C4-2B (cell line): ENCODE results near the gene GUCY1B1.
A peak's percentile ranks its signal among the peaks of the same experiment; 100 is the strongest.

ENCODE experiments used
- H3K27ac ChIP-seq: fragments of 450-650 bp; 2 replicates; pipeline ENCODE4 v1.5.1; 2017
- ZFX ChIP-seq: fragments of 450-650 bp; IDR thresholded peaks from 2 replicates; pipeline ENCODE4 v1.6.1; 2017
- TF ChIP-seq, protein P1 (sequence below): fragments of 450-650 bp; conservative IDR thresholded peaks from 2 replicates; pipeline ENCODE4 v1.5.1; 2017; ENCODE audit warnings: mild to moderate bottlenecking

The GUCY1B1 gene

DNA sequence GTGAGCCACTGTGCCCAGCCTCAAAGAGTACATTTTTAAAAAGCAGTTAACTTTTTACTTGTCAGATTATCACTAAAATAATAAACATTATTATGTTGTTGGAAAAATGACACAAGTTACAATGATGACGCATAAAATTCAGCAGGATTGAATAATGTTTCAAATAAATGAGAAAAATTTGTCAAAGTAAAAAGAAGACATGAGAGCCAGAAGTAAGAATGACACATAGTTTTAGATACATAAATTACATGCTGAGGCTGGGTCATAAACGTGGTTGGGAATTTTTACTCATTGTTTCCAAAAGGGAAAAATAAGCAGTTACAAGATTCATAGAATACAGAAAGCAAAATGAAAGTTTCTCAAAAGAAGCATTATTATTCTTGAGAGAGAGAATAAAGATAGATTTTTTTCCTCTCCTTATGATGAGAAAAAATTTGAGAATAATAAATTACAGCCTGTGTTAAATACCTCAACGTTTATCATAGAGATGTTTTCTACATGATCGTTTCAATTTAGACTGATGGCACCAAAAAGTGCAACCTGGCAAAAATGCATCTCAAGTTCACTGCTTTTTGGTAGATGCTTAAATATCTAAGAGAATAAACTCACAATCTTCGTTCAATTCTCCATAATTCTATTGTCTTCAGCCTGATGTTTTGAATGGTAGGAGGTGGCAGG lies 40.4 kb downstream of the GUCY1B1 start:
- no peak overlapping the region for H3K27ac ChIP-seq
- no peak for TF ChIP-seq ZFX
- TF ChIP-seq, protein P1, sequence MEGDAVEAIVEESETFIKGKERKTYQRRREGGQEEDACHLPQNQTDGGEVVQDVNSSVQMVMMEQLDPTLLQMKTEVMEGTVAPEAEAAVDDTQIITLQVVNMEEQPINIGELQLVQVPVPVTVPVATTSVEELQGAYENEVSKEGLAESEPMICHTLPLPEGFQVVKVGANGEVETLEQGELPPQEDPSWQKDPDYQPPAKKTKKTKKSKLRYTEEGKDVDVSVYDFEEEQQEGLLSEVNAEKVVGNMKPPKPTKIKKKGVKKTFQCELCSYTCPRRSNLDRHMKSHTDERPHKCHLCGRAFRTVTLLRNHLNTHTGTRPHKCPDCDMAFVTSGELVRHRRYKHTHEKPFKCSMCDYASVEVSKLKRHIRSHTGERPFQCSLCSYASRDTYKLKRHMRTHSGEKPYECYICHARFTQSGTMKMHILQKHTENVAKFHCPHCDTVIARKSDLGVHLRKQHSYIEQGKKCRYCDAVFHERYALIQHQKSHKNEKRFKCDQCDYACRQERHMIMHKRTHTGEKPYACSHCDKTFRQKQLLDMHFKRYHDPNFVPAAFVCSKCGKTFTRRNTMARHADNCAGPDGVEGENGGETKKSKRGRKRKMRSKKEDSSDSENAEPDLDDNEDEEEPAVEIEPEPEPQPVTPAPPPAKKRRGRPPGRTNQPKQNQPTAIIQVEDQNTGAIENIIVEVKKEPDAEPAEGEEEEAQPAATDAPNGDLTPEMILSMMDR = no peak

DNA sequence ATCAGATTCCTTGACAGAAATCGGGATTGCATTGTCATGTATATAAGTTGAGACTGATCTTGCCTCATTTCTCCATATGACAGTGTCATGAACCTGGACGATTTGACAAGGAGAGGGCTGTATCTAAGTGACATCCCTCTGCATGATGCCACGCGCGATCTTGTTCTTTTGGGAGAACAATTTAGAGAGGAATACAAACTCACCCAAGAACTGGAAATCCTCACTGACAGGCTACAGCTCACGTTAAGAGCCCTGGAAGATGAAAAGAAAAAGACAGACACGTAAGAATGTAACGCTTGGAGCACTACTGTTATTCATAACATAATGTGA lies 40.9 kb downstream of the GUCY1B1 start:
- H3K27ac ChIP-seq = no peak overlapping the region
- no peak for TF ChIP-seq ZFX
- TF ChIP-seq, protein P1 = no peak

DNA sequence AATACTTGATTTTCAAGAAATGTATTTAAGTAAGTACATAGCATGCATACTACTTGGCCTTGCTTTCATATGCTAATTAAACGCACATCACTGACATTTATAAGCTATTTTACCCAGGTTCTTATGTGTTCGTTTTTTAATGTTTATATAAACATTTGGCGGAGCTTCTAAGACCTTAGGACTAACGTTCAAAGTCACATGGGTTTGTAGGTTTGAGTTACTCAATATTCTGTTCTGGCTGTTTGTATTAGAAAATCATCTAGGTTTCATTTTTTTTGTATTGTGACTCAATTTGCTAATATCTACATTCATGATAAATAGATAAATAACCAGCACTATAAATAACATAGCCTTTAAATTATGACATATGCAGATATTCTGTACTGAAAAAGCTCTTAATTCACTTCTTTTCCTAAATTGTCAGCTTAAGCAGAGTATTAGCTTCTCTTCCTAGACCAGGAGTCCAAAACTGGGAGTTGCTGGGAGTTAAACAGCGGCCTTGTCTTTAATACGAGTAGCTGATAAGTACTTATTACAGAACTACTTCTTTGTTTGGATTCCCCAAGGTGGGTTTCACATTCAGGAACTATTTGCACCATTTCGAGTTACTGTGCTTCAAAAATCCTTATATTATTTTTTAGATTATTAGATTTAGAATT lies 42.0 kb downstream of the GUCY1B1 start:
- H3K27ac ChIP-seq = no peak overlapping the region
- TF ChIP-seq ZFX = no peak
- TF ChIP-seq, protein P1 = no peak

DNA sequence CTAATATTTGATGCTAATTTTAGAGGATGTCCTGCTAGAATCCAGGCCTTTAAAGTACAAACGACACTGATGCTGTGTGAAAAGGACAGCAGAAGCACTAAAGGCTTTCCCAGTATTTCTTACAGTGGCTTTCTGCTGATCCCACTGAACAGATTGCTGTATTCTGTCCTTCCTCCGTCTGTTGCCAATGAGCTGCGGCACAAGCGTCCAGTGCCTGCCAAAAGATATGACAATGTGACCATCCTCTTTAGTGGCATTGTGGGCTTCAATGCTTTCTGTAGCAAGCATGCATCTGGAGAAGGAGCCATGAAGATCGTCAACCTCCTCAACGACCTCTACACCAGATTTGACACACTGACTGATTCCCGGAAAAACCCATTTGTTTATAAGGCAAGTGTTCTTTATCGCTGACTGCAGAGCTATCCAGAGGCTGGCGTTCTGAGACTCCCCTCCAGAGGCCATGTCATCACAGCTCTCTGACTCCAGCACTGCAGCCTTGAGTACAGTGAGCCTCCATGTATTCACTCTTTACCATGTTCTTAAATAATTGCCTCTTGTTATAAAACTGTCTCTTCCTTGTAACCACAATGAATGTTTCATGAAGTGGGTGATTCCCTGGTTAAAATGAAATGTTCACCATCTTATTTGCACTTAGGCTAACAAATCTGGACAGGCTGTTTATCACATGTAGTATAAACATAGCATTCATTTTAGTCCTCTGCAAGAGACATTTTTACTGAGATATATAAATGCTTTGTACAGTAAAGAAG lies 43.6 kb downstream of the GUCY1B1 start:
- H3K27ac ChIP-seq = no peak overlapping the region
- TF ChIP-seq, protein P1 = no peak
- TF ChIP-seq ZFX = no peak

DNA sequence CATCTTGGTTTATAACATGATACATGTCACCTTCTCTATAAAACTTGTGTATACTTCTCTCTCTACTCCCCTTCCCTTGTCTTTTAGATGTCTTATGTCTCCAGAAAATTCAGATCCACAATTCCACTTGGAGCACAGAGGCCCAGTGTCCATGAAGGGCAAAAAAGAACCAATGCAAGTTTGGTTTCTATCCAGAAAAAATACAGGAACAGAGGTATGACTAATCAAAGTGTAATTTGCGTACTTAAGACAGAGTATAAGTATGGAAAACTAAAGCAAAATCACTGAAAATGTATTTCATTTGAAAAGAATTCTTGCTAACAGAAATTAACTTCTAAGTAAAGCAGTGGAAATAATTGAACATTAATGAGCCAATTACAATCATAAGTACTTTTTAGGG lies 46.2 kb downstream of the GUCY1B1 start:
- no peak overlapping the region for H3K27ac ChIP-seq
- TF ChIP-seq, protein P1 = no peak
- TF ChIP-seq ZFX = no peak

DNA sequence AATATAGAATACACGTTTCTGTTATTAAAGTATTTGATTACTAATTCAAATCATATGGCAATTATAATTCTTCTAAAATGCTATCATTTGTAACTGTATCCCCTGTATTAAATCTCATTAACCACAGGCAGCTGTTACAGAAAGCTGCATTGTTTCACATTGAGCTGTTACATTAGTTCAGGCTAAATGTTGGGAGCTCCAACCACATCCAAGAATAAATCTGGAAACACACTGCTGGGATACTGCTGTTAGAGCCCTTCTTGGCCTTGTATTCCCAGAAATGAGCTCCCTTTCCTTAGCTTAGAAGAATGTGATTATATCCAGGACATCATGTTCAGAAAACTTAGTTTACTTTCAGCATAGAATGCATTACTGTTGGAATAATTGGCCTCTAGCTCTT lies 48.2 kb downstream of the GUCY1B1 start:
- TF ChIP-seq, protein P1 = no peak
- no peak for TF ChIP-seq ZFX
- no peak overlapping the region for H3K27ac ChIP-seq

DNA sequence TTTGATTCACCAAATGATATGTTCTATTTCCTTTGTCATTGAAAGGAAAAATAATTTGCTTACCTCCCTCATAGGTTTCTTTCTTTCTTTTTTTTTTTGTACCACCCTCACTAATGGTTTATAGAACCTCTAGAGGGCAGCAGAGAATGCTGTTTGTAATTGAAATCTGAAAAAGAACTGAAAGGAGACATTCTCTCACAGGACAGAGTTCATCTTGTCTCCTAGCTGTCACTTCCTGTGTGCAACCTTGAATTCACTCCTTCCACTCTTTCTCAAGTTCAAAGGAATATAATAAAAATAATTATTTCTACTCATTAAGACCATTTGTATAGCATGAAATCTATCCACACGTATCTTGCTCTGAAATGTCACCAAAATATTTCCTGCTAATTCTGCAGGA lies 51.0 kb downstream of the GUCY1B1 start:
- TF ChIP-seq, protein P1 = peak; percentile 75
- no peak for TF ChIP-seq ZFX

More for the DNA sequence above, 51.0 kb downstream of the GUCY1B1 start:
- no peak overlapping the region for H3K27ac ChIP-seq
